ENCODE data around the gene SPAG5. TPM values are rescaled to one million over a fixed set of nuclear protein-coding genes. Genes with fewer than 3 reads are reported as not detected.

SPAG5 gene
- total and polyA plus RNA-seq, 9 of the 15 experiments (the other 6 are each of a cell fraction or from before 2014, with no cell fraction given): 94.4 to 286 (median 151) TPM

DNA sequence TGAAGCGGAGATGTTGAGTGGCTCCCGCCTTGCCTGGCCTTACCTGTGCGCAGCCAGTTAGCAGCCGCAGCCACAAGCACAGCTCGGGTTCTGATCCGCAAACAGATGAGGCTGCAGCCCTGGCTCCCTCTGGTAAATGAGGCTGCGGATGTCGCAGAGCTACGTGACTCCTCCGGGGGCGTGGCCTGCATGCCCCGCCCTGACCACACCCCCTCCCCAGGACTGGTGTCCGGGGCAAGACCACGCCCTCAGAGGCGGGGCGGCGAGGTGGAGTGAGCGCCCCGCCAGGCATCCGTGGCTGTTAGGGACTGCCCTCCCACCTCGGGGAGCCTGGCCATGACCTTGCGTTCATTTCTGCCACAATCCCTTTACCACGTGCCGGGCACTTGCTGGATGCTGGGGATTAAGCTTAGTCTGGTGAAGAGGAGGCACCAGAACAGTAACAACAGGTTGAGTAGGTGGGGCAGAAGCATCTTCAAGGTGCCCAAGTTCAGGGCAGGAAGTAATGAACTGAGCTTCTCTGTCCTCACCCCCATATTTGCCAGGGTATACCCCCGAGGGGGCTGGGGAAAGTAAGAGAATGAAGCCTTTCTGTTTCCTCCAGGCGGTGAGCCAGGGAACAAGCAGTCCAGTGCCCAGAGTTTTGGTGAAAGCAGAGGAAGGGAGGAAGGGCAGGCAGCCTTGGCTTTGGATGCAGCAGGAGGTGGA, 21.9 kb downstream of the SPAG5 start, which contains the start of gene ALDOC (continued):
- TF ChIP-seq, protein P1, sequence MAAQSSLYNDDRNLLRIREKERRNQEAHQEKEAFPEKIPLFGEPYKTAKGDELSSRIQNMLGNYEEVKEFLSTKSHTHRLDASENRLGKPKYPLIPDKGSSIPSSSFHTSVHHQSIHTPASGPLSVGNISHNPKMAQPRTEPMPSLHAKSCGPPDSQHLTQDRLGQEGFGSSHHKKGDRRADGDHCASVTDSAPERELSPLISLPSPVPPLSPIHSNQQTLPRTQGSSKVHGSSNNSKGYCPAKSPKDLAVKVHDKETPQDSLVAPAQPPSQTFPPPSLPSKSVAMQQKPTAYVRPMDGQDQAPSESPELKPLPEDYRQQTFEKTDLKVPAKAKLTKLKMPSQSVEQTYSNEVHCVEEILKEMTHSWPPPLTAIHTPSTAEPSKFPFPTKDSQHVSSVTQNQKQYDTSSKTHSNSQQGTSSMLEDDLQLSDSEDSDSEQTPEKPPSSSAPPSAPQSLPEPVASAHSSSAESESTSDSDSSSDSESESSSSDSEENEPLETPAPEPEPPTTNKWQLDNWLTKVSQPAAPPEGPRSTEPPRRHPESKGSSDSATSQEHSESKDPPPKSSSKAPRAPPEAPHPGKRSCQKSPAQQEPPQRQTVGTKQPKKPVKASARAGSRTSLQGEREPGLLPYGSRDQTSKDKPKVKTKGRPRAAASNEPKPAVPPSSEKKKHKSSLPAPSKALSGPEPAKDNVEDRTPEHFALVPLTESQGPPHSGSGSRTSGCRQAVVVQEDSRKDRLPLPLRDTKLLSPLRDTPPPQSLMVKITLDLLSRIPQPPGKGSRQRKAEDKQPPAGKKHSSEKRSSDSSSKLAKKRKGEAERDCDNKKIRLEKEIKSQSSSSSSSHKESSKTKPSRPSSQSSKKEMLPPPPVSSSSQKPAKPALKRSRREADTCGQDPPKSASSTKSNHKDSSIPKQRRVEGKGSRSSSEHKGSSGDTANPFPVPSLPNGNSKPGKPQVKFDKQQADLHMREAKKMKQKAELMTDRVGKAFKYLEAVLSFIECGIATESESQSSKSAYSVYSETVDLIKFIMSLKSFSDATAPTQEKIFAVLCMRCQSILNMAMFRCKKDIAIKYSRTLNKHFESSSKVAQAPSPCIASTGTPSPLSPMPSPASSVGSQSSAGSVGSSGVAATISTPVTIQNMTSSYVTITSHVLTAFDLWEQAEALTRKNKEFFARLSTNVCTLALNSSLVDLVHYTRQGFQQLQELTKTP (IDR thresholded peaks at IDR 0.05; ENCODE audit: low read depth in 1 of 2, partially characterized antibody in 2 of 2): no peak
- TF ChIP-seq, protein P2, sequence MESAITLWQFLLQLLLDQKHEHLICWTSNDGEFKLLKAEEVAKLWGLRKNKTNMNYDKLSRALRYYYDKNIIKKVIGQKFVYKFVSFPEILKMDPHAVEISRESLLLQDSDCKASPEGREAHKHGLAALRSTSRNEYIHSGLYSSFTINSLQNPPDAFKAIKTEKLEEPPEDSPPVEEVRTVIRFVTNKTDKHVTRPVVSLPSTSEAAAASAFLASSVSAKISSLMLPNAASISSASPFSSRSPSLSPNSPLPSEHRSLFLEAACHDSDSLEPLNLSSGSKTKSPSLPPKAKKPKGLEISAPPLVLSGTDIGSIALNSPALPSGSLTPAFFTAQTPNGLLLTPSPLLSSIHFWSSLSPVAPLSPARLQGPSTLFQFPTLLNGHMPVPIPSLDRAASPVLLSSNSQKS (CRISPR knock-in tag; IDR thresholded peaks at IDR 0.05): no peak
- TF ChIP-seq, protein P3, sequence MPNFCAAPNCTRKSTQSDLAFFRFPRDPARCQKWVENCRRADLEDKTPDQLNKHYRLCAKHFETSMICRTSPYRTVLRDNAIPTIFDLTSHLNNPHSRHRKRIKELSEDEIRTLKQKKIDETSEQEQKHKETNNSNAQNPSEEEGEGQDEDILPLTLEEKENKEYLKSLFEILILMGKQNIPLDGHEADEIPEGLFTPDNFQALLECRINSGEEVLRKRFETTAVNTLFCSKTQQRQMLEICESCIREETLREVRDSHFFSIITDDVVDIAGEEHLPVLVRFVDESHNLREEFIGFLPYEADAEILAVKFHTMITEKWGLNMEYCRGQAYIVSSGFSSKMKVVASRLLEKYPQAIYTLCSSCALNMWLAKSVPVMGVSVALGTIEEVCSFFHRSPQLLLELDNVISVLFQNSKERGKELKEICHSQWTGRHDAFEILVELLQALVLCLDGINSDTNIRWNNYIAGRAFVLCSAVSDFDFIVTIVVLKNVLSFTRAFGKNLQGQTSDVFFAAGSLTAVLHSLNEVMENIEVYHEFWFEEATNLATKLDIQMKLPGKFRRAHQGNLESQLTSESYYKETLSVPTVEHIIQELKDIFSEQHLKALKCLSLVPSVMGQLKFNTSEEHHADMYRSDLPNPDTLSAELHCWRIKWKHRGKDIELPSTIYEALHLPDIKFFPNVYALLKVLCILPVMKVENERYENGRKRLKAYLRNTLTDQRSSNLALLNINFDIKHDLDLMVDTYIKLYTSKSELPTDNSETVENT (CRISPR knock-in tag; IDR thresholded peaks at IDR 0.05): peak; percentile 96
- TF ChIP-seq RBM14 (IDR thresholded peaks at IDR 0.05; ENCODE audit: borderline replicate concordance, insufficient read depth, low read depth, low read length) (no peak), ARID1B (IDR thresholded peaks at IDR 0.05) (peak; percentile 27; the same call in 1 of the 2 replicates), POLR2A (conservative IDR thresholded peaks at IDR 0.05) (peak; percentile 98)
- TF ChIP-seq, protein P4, sequence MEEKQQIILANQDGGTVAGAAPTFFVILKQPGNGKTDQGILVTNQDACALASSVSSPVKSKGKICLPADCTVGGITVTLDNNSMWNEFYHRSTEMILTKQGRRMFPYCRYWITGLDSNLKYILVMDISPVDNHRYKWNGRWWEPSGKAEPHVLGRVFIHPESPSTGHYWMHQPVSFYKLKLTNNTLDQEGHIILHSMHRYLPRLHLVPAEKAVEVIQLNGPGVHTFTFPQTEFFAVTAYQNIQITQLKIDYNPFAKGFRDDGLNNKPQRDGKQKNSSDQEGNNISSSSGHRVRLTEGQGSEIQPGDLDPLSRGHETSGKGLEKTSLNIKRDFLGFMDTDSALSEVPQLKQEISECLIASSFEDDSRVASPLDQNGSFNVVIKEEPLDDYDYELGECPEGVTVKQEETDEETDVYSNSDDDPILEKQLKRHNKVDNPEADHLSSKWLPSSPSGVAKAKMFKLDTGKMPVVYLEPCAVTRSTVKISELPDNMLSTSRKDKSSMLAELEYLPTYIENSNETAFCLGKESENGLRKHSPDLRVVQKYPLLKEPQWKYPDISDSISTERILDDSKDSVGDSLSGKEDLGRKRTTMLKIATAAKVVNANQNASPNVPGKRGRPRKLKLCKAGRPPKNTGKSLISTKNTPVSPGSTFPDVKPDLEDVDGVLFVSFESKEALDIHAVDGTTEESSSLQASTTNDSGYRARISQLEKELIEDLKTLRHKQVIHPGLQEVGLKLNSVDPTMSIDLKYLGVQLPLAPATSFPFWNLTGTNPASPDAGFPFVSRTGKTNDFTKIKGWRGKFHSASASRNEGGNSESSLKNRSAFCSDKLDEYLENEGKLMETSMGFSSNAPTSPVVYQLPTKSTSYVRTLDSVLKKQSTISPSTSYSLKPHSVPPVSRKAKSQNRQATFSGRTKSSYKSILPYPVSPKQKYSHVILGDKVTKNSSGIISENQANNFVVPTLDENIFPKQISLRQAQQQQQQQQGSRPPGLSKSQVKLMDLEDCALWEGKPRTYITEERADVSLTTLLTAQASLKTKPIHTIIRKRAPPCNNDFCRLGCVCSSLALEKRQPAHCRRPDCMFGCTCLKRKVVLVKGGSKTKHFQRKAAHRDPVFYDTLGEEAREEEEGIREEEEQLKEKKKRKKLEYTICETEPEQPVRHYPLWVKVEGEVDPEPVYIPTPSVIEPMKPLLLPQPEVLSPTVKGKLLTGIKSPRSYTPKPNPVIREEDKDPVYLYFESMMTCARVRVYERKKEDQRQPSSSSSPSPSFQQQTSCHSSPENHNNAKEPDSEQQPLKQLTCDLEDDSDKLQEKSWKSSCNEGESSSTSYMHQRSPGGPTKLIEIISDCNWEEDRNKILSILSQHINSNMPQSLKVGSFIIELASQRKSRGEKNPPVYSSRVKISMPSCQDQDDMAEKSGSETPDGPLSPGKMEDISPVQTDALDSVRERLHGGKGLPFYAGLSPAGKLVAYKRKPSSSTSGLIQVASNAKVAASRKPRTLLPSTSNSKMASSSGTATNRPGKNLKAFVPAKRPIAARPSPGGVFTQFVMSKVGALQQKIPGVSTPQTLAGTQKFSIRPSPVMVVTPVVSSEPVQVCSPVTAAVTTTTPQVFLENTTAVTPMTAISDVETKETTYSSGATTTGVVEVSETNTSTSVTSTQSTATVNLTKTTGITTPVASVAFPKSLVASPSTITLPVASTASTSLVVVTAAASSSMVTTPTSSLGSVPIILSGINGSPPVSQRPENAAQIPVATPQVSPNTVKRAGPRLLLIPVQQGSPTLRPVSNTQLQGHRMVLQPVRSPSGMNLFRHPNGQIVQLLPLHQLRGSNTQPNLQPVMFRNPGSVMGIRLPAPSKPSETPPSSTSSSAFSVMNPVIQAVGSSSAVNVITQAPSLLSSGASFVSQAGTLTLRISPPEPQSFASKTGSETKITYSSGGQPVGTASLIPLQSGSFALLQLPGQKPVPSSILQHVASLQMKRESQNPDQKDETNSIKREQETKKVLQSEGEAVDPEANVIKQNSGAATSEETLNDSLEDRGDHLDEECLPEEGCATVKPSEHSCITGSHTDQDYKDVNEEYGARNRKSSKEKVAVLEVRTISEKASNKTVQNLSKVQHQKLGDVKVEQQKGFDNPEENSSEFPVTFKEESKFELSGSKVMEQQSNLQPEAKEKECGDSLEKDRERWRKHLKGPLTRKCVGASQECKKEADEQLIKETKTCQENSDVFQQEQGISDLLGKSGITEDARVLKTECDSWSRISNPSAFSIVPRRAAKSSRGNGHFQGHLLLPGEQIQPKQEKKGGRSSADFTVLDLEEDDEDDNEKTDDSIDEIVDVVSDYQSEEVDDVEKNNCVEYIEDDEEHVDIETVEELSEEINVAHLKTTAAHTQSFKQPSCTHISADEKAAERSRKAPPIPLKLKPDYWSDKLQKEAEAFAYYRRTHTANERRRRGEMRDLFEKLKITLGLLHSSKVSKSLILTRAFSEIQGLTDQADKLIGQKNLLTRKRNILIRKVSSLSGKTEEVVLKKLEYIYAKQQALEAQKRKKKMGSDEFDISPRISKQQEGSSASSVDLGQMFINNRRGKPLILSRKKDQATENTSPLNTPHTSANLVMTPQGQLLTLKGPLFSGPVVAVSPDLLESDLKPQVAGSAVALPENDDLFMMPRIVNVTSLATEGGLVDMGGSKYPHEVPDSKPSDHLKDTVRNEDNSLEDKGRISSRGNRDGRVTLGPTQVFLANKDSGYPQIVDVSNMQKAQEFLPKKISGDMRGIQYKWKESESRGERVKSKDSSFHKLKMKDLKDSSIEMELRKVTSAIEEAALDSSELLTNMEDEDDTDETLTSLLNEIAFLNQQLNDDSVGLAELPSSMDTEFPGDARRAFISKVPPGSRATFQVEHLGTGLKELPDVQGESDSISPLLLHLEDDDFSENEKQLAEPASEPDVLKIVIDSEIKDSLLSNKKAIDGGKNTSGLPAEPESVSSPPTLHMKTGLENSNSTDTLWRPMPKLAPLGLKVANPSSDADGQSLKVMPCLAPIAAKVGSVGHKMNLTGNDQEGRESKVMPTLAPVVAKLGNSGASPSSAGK (IDR thresholded peaks at IDR 0.05): peak; percentile 93; the same call in 1 of the 2 replicates

Measured in K562 (cell line).